AG10803 (cell line): ENCODE results near the gene KCNQ1.

Source experiments
- DNase-seq: peaks from one replicate; pipeline ENCODE4 v3.0.0; 2010; ENCODE audit warnings: low read depth
- H3K4me3 ChIP-seq: 2 replicates; pipeline ENCODE4 v1.5.1; 2011; ENCODE audit warnings: mild to moderate bottlenecking, low read length, control low read depth
- TF ChIP-seq, protein P1 (sequence below): conservative IDR thresholded peaks from 2 replicates; pipeline ENCODE4 v1.5.1; 2011; ENCODE audit warnings: mild to moderate bottlenecking, low read length, control low read depth, inconsistent platforms

KCNQ1 gene

DNA sequence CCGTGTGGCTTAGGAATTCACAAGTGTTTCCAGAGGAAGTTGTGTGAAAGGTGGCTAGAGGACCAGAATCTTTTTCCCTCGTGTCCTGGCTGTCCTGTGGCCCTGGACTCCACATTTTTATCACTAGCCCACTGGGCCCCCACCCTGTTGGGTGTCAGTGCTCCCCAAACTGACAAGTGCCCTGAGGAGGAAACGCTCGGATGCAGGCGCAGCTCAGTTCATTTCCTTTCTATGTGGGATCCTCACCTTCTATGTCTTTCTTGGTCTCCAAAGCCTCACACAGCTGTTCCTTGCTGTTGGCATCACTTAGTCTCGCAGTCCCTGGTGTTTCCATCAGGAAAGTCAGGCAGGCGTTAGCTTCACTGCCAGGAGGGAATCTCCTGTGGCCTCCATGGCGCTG lies 323.0 kb downstream of the KCNQ1 start:
- H3K4me3 ChIP-seq = no peak overlapping the region
- DNase-seq = no peak
- TF ChIP-seq, protein P1, sequence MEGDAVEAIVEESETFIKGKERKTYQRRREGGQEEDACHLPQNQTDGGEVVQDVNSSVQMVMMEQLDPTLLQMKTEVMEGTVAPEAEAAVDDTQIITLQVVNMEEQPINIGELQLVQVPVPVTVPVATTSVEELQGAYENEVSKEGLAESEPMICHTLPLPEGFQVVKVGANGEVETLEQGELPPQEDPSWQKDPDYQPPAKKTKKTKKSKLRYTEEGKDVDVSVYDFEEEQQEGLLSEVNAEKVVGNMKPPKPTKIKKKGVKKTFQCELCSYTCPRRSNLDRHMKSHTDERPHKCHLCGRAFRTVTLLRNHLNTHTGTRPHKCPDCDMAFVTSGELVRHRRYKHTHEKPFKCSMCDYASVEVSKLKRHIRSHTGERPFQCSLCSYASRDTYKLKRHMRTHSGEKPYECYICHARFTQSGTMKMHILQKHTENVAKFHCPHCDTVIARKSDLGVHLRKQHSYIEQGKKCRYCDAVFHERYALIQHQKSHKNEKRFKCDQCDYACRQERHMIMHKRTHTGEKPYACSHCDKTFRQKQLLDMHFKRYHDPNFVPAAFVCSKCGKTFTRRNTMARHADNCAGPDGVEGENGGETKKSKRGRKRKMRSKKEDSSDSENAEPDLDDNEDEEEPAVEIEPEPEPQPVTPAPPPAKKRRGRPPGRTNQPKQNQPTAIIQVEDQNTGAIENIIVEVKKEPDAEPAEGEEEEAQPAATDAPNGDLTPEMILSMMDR = no peak

DNA sequence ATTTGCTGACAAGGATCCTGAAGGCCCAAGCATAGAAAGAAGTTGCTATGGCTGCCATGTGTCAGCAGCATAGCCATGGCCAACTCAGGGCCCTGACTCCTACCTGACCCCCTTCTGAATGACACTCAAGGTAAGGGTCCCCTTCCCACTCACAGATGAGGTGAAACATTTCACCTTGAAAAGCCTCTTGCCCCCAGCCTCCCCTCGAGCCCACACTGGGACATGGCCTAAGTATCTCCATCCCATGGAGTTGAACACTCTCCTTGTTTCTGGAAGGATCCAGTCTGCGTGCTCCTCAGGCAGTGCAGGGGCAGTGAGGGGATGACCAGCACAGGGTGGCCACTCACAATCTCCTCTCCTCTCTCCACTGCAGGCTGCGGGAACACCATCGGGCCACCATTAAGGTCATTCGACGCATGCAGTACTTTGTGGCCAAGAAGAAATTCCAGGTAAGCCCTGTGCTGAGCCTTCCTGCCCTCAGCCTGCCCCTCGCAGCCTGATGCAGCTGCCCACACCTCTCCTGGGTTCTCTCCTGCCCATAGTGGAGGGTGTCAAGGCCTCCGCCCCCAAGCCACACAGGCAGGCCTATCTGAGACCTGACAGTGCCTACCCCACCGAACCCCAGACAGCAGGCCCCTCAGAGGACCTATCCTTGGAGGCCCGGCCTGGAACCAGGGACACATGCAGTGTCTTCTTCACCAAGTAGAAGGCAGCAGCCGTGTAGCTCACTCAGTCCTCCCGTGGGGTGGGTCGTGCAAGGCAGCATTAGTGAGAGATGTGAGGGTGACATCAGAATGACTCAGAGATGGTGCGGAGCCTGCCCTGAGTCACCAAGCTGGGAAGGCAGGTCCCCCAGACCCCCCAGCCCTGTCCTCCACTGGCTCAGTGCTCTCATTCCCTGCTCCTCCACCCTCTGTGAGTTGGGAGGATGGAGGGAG lies 323.9 kb downstream of the KCNQ1 start:
- TF ChIP-seq, protein P1 = no peak
- no peak overlapping the region for H3K4me3 ChIP-seq
- DNase-seq = peak; percentile 55

DNA sequence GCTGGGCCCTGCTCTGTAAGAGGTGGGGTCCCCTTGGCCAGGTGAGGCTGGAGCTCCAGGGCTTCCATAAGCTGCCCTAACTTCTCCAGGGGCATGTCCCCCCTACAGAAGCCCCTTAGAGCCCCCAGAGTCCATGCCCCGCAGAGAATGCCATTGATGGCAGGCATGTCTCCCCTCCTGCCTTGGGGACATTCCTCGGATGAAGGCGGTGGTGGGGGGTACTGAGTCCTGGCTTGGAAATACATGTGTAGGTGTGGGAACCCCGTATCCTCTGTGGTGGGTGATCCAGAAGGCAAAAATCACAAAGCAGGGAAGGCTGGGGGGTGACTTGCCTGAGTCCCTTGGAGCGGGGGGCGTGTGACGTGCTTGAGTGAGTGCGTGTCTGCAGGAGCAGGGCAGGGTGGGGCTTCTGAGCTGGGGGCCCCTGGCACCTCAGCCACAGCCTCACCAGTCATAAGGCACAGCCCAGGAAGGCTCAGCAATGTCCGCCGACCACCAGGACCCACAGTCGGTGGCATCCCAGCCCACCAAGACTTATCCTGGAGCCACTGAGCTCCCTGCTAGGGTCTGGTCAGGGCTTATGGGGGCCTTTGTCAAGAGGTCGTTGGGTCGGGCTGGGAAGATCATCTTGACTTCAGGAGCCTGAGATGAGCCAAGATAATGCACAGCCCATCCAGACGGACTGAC lies 324.7 kb downstream of the KCNQ1 start:
- TF ChIP-seq, protein P1 = no peak
- H3K4me3 ChIP-seq = no peak overlapping the region
- no peak for DNase-seq

DNA sequence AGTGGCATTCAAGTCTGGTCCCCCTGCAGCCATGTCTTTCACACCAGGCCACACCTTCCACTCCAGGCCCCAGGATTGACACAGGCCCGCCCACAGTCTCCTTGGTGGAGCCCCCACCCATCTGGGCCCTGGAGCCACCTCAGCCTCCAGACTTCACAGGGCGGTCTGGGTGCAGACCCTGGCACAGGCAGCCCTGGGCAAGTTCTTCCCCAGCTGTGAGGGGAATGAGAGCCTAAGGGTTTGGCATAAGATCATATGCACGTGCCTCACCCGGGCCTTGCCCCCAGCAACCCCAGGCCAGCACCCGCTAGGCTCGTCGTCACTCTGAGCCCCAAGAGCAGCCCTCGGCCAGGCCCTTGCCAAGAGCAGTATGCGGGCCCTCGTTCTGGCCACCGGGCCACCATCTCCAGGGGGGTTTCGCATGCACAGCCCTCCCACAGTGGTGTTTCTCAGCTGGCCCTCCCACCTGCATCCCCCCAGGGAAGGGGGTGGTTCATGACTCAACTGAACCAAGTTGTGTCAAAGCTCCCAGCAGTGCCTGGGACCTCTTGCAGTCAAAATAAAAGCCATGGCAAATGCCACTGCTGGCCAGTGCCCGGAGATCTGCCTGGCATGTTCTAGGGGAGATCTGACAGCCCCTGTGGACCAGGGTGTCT lies 325.4 kb downstream of the KCNQ1 start:
- DNase-seq = no peak
- TF ChIP-seq, protein P1 = no peak
- no peak overlapping the region for H3K4me3 ChIP-seq

DNA sequence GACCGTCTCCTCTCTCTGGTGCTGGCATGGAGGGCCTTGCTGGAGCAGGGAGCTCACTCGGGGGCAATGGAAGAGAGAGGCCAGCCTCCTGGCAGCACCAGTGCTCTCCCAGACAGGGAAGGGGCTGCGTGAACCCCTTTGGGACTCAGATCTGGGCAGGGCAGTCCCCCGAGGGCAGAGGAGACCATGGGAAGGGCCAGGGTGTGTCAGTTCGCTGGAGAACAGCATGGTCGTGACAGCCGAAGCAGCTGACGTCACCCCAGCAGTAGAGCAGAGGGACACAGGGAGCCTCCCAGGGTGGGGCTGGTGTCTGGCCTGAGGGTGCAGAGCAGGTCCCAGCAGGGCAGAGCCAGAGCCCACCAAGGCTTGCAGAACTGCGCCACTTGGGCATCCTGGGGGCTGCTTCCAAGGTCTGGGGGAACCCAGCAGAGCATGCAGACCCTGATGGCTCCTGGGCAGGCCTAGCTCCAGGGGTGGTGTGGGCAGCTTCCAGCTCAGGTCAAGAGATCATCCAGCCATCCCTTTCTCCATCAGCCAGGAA lies 326.0 kb downstream of the KCNQ1 start:
- no peak overlapping the region for H3K4me3 ChIP-seq
- no peak for DNase-seq
- TF ChIP-seq, protein P1 = no peak

DNA sequence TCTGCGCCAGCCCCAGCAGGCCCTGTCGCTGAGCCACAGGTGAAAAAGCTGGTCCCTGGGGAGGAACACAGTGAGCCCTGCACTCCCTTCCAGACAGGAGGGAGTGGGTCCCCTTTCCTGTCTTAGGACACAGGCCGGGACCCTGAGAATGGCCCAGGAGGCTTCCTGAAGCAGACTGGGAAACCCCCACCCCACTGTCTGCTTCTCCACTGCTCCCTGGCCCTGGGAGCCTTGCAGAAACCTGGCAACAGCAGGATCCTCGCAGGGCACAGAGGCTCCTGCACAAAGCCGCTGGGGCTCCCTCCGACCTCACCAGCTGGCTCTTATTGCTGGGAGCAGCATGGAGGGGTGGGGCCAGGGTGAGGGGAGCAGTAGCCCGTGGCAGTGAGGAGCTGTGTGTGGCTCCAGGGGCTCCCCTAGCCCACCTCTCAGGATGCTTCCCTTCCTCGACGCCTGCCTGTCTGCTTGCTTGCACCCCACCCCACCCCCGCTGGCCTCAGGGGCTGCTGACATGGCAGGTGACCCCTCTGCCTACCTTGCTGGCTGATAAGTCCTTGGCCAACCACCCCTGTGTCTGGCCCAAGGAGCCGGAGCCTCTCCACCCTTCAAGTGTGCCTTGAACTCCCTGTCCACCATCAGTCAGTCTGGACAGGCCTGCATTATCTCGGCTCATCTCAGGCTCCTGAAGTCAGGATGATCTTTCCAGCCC lies 327.1 kb downstream of the KCNQ1 start:
- TF ChIP-seq, protein P1 = no peak
- DNase-seq = no peak
- H3K4me3 ChIP-seq = no peak overlapping the region
